HG03175 (cell line): Measurements from ENCODE around the gene PSD4.

Experiments used
- ATAC-seq: cut with Tn5 transposase; IDR thresholded peaks from one replicate; pipeline ENCODE4 v1.9.1; 2021; ENCODE audit warnings: mild to moderate bottlenecking, moderate library complexity; ENCODE audit not compliant: unreplicated experiment

PSD4 gene

DNA sequence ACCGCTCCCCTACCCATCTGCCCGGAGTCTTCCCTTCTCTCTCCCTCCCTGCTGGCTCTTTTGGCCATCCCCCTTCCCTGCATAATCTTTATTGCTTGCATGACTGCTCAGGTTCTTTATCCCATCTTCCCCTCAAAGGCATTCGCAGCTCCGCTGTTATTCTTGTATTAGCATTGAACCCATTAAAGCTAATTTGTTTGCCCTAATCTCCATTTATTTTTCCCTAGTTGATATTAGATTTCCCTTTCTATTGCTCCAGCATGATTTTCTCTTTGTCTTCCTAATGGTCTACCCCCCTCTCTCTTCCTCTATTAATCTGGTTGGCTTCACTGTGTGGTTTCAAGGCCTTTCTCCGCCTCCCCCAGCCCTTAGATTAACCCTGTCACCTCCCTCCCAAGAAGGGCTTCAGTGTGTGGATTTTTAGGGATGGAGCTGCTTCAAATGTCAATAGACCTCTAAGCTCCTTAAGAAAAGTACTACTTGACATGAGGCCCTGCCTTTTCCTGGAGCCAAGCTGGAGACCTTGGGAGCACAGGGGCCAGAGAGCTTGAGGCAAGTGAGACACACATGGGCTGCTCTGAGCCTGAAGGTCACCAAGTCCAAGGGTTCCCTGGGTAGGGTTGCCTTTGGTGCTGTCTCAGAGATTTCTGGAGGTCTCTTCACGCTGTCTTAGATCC lies 84.8 kb downstream of the PSD4 start:
- ATAC-seq, result no peak
